CD8-positive, alpha-beta memory T cell (primary cell): ENCODE measurements around the gene VPS13C. TPM values are rescaled to one million over a fixed set of nuclear protein-coding genes. Genes with fewer than 3 reads are reported as not detected.
A peak's percentile ranks its signal among the peaks of the same experiment; 100 is the strongest.
"Not testable (repeated sequence)": the region's sequence is repeated elsewhere in the genome, so short reads cannot be mapped to it uniquely, and the experiment has no call there.

Source experiments
- CTCF ChIA-PET: fragments of 350-600 bp; sonication (Branson Sonifier 250); formaldehyde crosslinking; loops from one replicate; lab custom pipeline; 2021; ENCODE audit warnings: antibody characterized with exemption; lab: Charles Lee
- POLR2A ChIA-PET: fragments of 350-600 bp; sonication (Branson Sonifier 250); formaldehyde crosslinking; loops from one replicate; lab custom pipeline; 2021; ENCODE audit warnings: antibody characterized with exemption; lab: Charles Lee
- DNase-seq, 5 donors: peaks; one replicate each; pipeline versions ENCODE4 v3.0.0 to v3.0.0-alpha.2; 2020 to 2022; ENCODE audit warnings: mixed read lengths in 1 of 5
- H3K27ac ChIP-seq: one replicate; pipeline ENCODE4 v1.7.0; 2013; ENCODE audit warnings: low read depth, mild to moderate bottlenecking, low read length, moderate library complexity
- H3K27me3 ChIP-seq: 2 replicates; pipeline ENCODE4 v1.7.0; 2013; ENCODE audit warnings: low read length, mild to moderate bottlenecking; ENCODE audit not compliant: insufficient read depth, poor library complexity, severe bottlenecking
- H3K36me3 ChIP-seq: 2 replicates; pipeline ENCODE4 v1.7.0; 2013; ENCODE audit warnings: mild to moderate bottlenecking, low read length, moderate library complexity; ENCODE audit not compliant: insufficient read depth
- H3K4me1 ChIP-seq: 2 replicates; pipeline ENCODE4 v1.7.0; 2013; ENCODE audit warnings: mild to moderate bottlenecking, low read length, moderate library complexity; ENCODE audit not compliant: insufficient read depth
- H3K4me3 ChIP-seq: 2 replicates; pipeline ENCODE4 v1.7.0; 2013; ENCODE audit warnings: mild to moderate bottlenecking, low read length
- H3K9me3 ChIP-seq: 2 replicates; pipeline ENCODE4 v1.7.0; 2013; ENCODE audit warnings: mild to moderate bottlenecking, low read length
- H3K27ac Mint-ChIP-seq, 8 donors: one replicate each; pipeline ENCODE4 v1.8.0; 2020 to 2021; ENCODE audit warnings: mixed read lengths in 8 of 8, mild to moderate bottlenecking in 6 of 8, inconsistent platforms in 3 of 8, moderate library complexity in 3 of 8
- H3K27me3 Mint-ChIP-seq, 2 donors: one replicate each; pipeline ENCODE4 v1.8.0; 2020 to 2021; ENCODE audit warnings: mixed read lengths in 2 of 2, mild to moderate bottlenecking in 1 of 2, moderate library complexity in 1 of 2
- H3K36me3 Mint-ChIP-seq, 3 donors: one replicate each; pipeline ENCODE4 v1.8.0; 2020 to 2021; ENCODE audit warnings: mixed read lengths in 3 of 3, inconsistent platforms in 1 of 3, mild to moderate bottlenecking in 1 of 3
- H3K4me1 Mint-ChIP-seq, 3 donors: one replicate each; pipeline ENCODE4 v1.8.0; 2020 to 2021; ENCODE audit warnings: mixed read lengths in 3 of 3, inconsistent platforms in 1 of 3, mild to moderate bottlenecking in 1 of 3
- H3K4me3 Mint-ChIP-seq, 7 donors: one replicate each; pipeline ENCODE4 v1.8.0; 2020 to 2021; ENCODE audit warnings: mixed read lengths in 7 of 7, mild to moderate bottlenecking in 6 of 7, moderate library complexity in 4 of 7, inconsistent platforms in 2 of 7
- H3K9me3 Mint-ChIP-seq, 5 donors: one replicate each; pipeline ENCODE4 v1.8.0; 2020 to 2022; ENCODE audit warnings: mixed read lengths in 5 of 5, mild to moderate bottlenecking in 3 of 5, moderate library complexity in 2 of 5, inconsistent platforms in 1 of 5
- polyA plus RNA-seq: library from polyadenylated mRNA; unstranded; fragments of 300-500 nt; fragmentation: Illumina TruSeq; gene quantifications from one replicate; pipeline ENCODE4 v1.2.3, GENCODE V29; 2021
- total RNA-seq, 2 experiments: library from RNA; stranded (reverse); gene quantifications; one replicate each; pipeline ENCODE4 v1.2.3, GENCODE V29; 2021

VPS13C gene
- total and polyA plus RNA-seq, 3 experiments from 2014 or later: 15.8 to 42.9 (median 42.5) TPM

GRCh38 chr15:62026487-62027262 is 33.6 kb downstream of the VPS13C start:
- H3K27ac Mint-ChIP-seq: no peak overlapping the region
- H3K27me3 Mint-ChIP-seq: no peaks in the 10 kb centered on the region
- CTCF ChIA-PET: interaction anchor here (2.1 kb wide), 1 partner anchor 34 kb away, joined by 5 read pairs; the partner anchor contains the start of gene VPS13C
- POLR2A ChIA-PET: no interaction called here
- DNase-seq: no peak
- Histone ChIP-seq H3K4me1 (no peaks in the 10 kb centered on the region), H3K4me3 (no peak overlapping the region), H3K27me3 (no peaks in the 10 kb centered on the region), H3K27ac (no peak overlapping the region), H3K9me3 (no peaks in the 10 kb centered on the region), H3K36me3 (no peaks in the 10 kb centered on the region)
- peaks cover 17 to 70% (median 18%) of the 10 kb centered on the region in 3 donors for H3K36me3 Mint-ChIP-seq
- no peak overlapping the region for H3K4me3 Mint-ChIP-seq
- H3K9me3 Mint-ChIP-seq: no peaks in the 10 kb centered on the region
- peaks cover 21 to 33% (median 22%) of the 10 kb centered on the region in 3 donors for H3K4me1 Mint-ChIP-seq

DNA sequence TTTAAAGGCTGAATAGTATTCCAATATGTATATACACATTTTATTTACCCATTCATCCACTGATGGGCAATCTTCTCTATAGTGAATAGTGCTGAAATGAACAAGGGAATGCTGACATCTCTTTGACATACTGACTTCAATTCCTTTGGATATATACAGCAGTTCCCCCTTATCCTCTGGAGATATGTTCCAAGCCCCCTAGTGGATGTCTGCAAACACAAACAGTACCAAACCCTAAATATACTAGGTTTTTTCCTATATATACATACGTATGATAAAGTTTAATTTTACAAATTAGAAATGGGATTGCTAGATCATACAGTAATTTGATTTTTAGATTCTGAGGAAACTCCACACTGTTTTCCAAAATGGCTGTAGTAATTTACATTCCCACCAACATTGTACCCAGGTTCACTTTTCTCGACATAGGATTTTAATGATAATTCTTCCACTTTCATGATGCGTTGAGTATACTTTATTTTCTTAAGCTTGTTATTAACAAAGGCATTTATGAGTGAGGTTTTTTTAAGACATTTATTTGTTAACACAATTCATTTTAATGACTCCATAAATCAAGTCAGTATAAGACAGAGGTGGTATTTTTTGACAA is 38.2 kb downstream of the VPS13C start:
- Mint-ChIP-seq H3K36me3 (peaks cover 26 to 68% (median 41%) of the 10 kb centered on the region in 3 donors), H3K27ac (no peak overlapping the region), H3K9me3 (no peaks in the 10 kb centered on the region), H3K4me1 (peaks cover 9 to 12% (median 10%) of the 10 kb centered on the region in 3 donors), H3K4me3 (no peak overlapping the region), H3K27me3 (no peaks in the 10 kb centered on the region)
- peaks cover 11% of the 10 kb centered on the region for H3K36me3 ChIP-seq
- H3K27me3 ChIP-seq: no peaks in the 10 kb centered on the region
- no peaks in the 10 kb centered on the region for H3K9me3 ChIP-seq
- H3K4me3 ChIP-seq: no peak overlapping the region
- H3K4me1 ChIP-seq: no peaks in the 10 kb centered on the region
- no peak for DNase-seq
- ChIA-PET POLR2A (no interaction called here), CTCF (no interaction called here)
- H3K27ac ChIP-seq: no peak overlapping the region

GRCh38 chr15:62020576-62021160 is 39.6 kb downstream of the VPS13C start:
- Mint-ChIP-seq H3K4me3 (no peak overlapping the region), H3K36me3 (peaks cover 26 to 66% (median 51%) of the 10 kb centered on the region in 3 donors), H3K9me3 (peaks cover 0 to 2% (median 0%) of the 10 kb centered on the region in 5 donors), H3K27ac (no peak overlapping the region), H3K4me1 (peaks cover 3 to 4% (median 3%) of the 10 kb centered on the region in 3 donors), H3K27me3 (no peaks in the 10 kb centered on the region)
- Histone ChIP-seq H3K36me3 (peaks cover 11% of the 10 kb centered on the region), H3K4me3 (no peak overlapping the region), H3K27me3 (no peaks in the 10 kb centered on the region), H3K27ac (no peak overlapping the region), H3K9me3 (no peaks in the 10 kb centered on the region), H3K4me1 (no peaks in the 10 kb centered on the region)
- no peak for DNase-seq
- ChIA-PET POLR2A (no interaction called here), CTCF (no interaction called here)

GRCh38 chr15:62005354-62005753 is 54.9 kb downstream of the VPS13C start:
- H3K36me3 ChIP-seq, H3K27me3 ChIP-seq, POLR2A ChIA-PET, H3K4me3 Mint-ChIP-seq, DNase-seq, H3K27me3 Mint-ChIP-seq, H3K4me3 ChIP-seq, H3K9me3 Mint-ChIP-seq, H3K27ac Mint-ChIP-seq, H3K27ac ChIP-seq, H3K4me1 Mint-ChIP-seq, H3K9me3 ChIP-seq, CTCF ChIA-PET, H3K4me1 ChIP-seq: not testable (repeated sequence)
- peaks cover 9 to 37% (median 14%) of the 10 kb centered on the region in 3 donors for H3K36me3 Mint-ChIP-seq

DNA sequence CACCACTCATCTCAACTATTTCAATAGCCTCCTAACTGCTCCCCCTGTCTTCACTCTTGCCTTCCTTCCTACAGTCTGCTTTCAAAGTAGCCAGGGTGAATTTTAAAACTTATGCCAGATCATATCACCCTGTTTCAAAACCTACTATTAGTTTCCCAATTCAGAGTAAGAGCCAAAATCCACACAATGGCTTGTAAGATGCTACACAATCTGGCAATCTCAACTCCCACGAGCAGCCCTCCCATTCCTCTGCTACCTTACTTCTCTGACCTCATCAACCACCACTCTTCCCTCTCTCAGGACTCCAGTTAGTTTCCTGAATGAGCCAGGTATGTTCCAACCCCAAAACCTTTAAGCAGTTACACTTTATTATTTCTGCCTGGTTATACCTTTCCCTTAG is 62.5 kb downstream of the VPS13C start:
- no peak overlapping the region for H3K27ac ChIP-seq
- Mint-ChIP-seq H3K27ac (peak overlapping the region in 7 of 8 donors; percentile 1 to 85 (median 28)), H3K27me3 (no peaks in the 10 kb centered on the region), H3K9me3 (no peaks in the 10 kb centered on the region), H3K4me1 (peaks cover 3 to 27% (median 7%) of the 10 kb centered on the region in 3 donors), H3K4me3 (no peak overlapping the region), H3K36me3 (peaks cover 7 to 38% (median 14%) of the 10 kb centered on the region in 3 donors)
- H3K9me3 ChIP-seq: no peaks in the 10 kb centered on the region
- no peaks in the 10 kb centered on the region for H3K4me1 ChIP-seq
- H3K36me3 ChIP-seq: no peaks in the 10 kb centered on the region
- ChIA-PET POLR2A (no interaction called here), CTCF (no interaction called here)
- no peak for DNase-seq
- no peak overlapping the region for H3K4me3 ChIP-seq
- H3K27me3 ChIP-seq: no peaks in the 10 kb centered on the region

DNA sequence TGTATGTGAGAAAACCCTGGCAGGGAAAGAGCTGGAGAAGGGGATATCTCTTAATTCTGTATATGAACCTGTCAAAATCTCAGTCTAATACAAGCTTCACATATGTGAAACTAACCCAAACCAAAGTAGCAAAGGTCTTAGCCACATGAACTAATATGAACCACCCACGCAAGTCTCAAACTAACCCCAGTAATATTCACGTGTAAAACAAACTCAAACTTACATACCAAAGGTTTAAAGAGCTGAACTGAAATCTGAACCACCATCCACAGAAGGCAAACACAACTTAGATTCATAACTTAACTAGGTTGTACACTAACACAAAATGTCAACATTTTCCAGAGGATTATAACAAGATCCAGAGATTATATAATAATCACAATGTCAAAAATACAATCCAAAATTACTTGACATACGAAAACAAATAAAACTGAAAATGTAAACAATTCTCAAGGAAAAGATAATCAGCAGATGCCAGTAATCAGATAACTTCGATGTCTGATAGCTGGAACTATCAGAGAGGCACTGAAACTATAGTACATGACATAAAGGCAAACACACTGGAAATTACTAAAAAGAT is 64.1 kb downstream of the VPS13C start:
- CTCF ChIA-PET: interaction anchor here (1.0 kb wide), 1 partner anchor 64 kb away, joined by 3 read pairs; the partner anchor contains the start of gene VPS13C

DNA sequence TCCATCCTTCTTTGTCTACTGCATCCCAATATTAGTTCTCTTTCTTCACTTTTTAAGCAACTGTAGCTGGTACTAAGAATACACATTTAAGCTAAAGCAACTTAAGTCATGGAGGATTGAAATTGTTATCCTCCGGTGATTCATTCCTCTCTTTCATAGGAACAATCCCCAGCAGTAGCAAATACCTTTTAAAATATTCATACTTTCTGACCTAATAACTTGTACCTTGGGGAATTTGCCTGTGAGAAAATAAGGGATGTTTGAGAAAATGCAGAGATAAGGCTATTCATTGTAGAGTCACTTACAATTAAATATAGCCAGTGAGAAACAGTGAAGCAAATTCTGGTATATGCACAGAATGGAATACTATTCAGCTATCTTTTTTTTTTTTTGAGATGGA is 66.0 kb downstream of the VPS13C start:
- H3K27ac ChIP-seq: no peak overlapping the region
- Mint-ChIP-seq H3K4me1 (peaks cover 3 to 27% (median 7%) of the 10 kb centered on the region in 3 donors), H3K36me3 (peaks cover 14 to 62% (median 26%) of the 10 kb centered on the region in 3 donors), H3K27ac (peak overlapping the region in 1 of 8 donors; percentile 35), H3K4me3 (no peak overlapping the region), H3K27me3 (no peaks in the 10 kb centered on the region), H3K9me3 (no peaks in the 10 kb centered on the region)
- no peaks in the 10 kb centered on the region for H3K36me3 ChIP-seq
- H3K4me1 ChIP-seq: no peaks in the 10 kb centered on the region
- DNase-seq: no peak
- H3K4me3 ChIP-seq: no peak overlapping the region
- ChIA-PET CTCF (no interaction called here), POLR2A (no interaction called here)
- no peaks in the 10 kb centered on the region for H3K9me3 ChIP-seq
- no peaks in the 10 kb centered on the region for H3K27me3 ChIP-seq

More for the DNA sequence above, 64.1 kb downstream of the VPS13C start:
- no peak for DNase-seq
- Histone ChIP-seq H3K27me3 (no peaks in the 10 kb centered on the region), H3K9me3 (no peaks in the 10 kb centered on the region), H3K4me1 (no peaks in the 10 kb centered on the region), H3K27ac (no peak overlapping the region), H3K4me3 (no peak overlapping the region), H3K36me3 (no peaks in the 10 kb centered on the region)
- POLR2A ChIA-PET: no interaction called here
- Mint-ChIP-seq H3K4me1 (peaks cover 3 to 27% (median 7%) of the 10 kb centered on the region in 3 donors), H3K9me3 (no peaks in the 10 kb centered on the region), H3K27me3 (no peaks in the 10 kb centered on the region), H3K27ac (peak overlapping the region in 5 of 8 donors; percentile 11 to 38 (median 14)), H3K36me3 (peaks cover 7 to 50% (median 16%) of the 10 kb centered on the region in 3 donors), H3K4me3 (no peak overlapping the region)
